MCF 10A (cell line): ENCODE measurements around the gene FGF14. TPM values are rescaled to one million over a fixed set of nuclear protein-coding genes. Genes with fewer than 3 reads are reported as not detected.

Experiments used
- BruUV-seq: library from RNA; stranded (reverse); fragments of 400-500 nt; replicated peaks from 2 replicates; lab custom pipeline; 2021; lab: Mats Ljungman, UMichigan
- CTCF ChIA-PET: fragments of 300-600 bp; sonication (Branson Sonifier 250); formaldehyde crosslinking; extraction: SDS; loops from one replicate; lab custom pipeline; 2021; ENCODE audit warnings: antibody characterized with exemption, inconsistent platforms; lab: Yijun Ruan, JAX
- POLR2A ChIA-PET: fragments of 300-600, 350-650 bp; sonication (Branson Sonifier 250); formaldehyde crosslinking; extraction: SDS; loops from one replicate; lab custom pipeline; 2020; ENCODE audit warnings: antibody characterized with exemption, inconsistent platforms; lab: Yijun Ruan, JAX
- DNase-seq: peaks from one replicate; pipeline ENCODE4 v3.0.0-alpha.2; 2018; ENCODE audit not compliant: unreplicated experiment
- H3K27ac Mint-ChIP-seq: one replicate; pipeline ENCODE4 v1.8.0; 2022; ENCODE audit warnings: mild to moderate bottlenecking, low read depth, mixed read lengths; ENCODE audit not compliant: unreplicated experiment
- H3K27me3 Mint-ChIP-seq: one replicate; pipeline ENCODE4 v1.8.0; 2022; ENCODE audit warnings: mixed read lengths; ENCODE audit not compliant: insufficient read depth, unreplicated experiment
- H3K36me3 Mint-ChIP-seq: one replicate; pipeline ENCODE4 v1.8.0; 2022; ENCODE audit warnings: mild to moderate bottlenecking, moderate library complexity, mixed read lengths; ENCODE audit not compliant: insufficient read depth, unreplicated experiment
- H3K4me1 Mint-ChIP-seq: one replicate; pipeline ENCODE4 v1.8.0; 2022; ENCODE audit warnings: mixed read lengths; ENCODE audit not compliant: insufficient read depth, unreplicated experiment
- H3K4me3 Mint-ChIP-seq: one replicate; pipeline ENCODE4 v1.8.0; 2022; ENCODE audit warnings: mild to moderate bottlenecking, moderate library complexity, mixed read lengths; ENCODE audit not compliant: unreplicated experiment
- H3K9me3 Mint-ChIP-seq: one replicate; pipeline ENCODE4 v1.8.0; 2022; ENCODE audit warnings: mixed read lengths; ENCODE audit not compliant: unreplicated experiment
- CTCF ChIP-seq: fragments of 200-600 bp; IDR thresholded peaks from one replicate; pipeline ENCODE4 v1.8.0; 2022; ENCODE audit warnings: antibody characterized with exemption, mild to moderate bottlenecking; ENCODE audit not compliant: unreplicated experiment
- intact Hi-C: fragments of 100-400 bp; cut with micrococcal nuclease; formaldehyde crosslinking; loops from 2 replicates; pipeline ENCODE4 v1.14.1; 2022
- total RNA-seq: library from RNA; stranded (reverse); gene quantifications from 2 replicates; pipeline ENCODE4 v1.2.3, GENCODE V29; 2022

FGF14 gene
- total RNA-seq, 1 experiment from 2014 or later = not detected

- DNase-seq = peak; percentile 57
- Mint-ChIP-seq H3K36me3 (no peaks in the 10 kb centered on the region), H3K27ac (no peak overlapping the region), H3K4me1 (peaks cover 37% of the 10 kb centered on the region), H3K27me3 (no peaks in the 10 kb centered on the region), H3K4me3 (no peak overlapping the region), H3K9me3 (no peaks in the 10 kb centered on the region)
- no TSS peak for BruUV-seq
- ChIA-PET POLR2A (interaction anchor here (0.6 to 0.9 kb wide), 2 partner anchors 399 to 650 kb away, joined by 3 to 5 read pairs; partner anchors contain the start of gene TPP2), CTCF (interaction anchor here (0.6 to 3.4 kb wide), 8 partner anchors 22 to 359 kb away, joined by 3 to 24 read pairs (median 4); no protein-coding TSS in a partner anchor)
- peak; percentile 37 for TF ChIP-seq CTCF
- intact Hi-C loops = loop anchor here (1.0 kb wide), 4 partner anchors 255 to 359 kb away; no protein-coding TSS in a partner anchor
Observed at GRCh38 chr13:102197193-102197592, 204.7 kb downstream of the FGF14 start.

- peak overlapping the region; percentile 10 for H3K27ac Mint-ChIP-seq
- no peak for TF ChIP-seq CTCF
- H3K4me3 Mint-ChIP-seq = no peak overlapping the region
- CTCF ChIA-PET = interaction anchor here (0.6 to 1.2 kb wide), 6 partner anchors 9 to 362 kb away, joined by 3 to 7 read pairs (median 4); no protein-coding TSS in a partner anchor
- H3K27me3 Mint-ChIP-seq = no peaks in the 10 kb centered on the region
- intact Hi-C loops = no loop called here
- POLR2A ChIA-PET = no interaction called here
- H3K36me3 Mint-ChIP-seq = no peaks in the 10 kb centered on the region
- H3K9me3 Mint-ChIP-seq = no peaks in the 10 kb centered on the region
- peaks cover 45% of the 10 kb centered on the region for H3K4me1 Mint-ChIP-seq
- BruUV-seq = no TSS peak
- no peak for DNase-seq
Observed at GRCh38 chr13:102195566-102196462, 206.0 kb downstream of the FGF14 start.

- no peak for DNase-seq
- Mint-ChIP-seq H3K4me1 (peaks cover 27% of the 10 kb centered on the region), H3K27me3 (no peaks in the 10 kb centered on the region), H3K4me3 (no peak overlapping the region), H3K27ac (no peak overlapping the region), H3K36me3 (no peaks in the 10 kb centered on the region), H3K9me3 (no peaks in the 10 kb centered on the region)
- no peak for TF ChIP-seq CTCF
- POLR2A ChIA-PET = no interaction called here
- intact Hi-C loops = no loop called here
- BruUV-seq = no TSS peak
- CTCF ChIA-PET = interaction anchor here (0.6 to 2.7 kb wide), 4 partner anchors 263 to 784 kb away, joined by 3 to 15 read pairs (median 6); no protein-coding TSS in a partner anchor
Observed at GRCh38 chr13:102192858-102193257, 209.0 kb downstream of the FGF14 start.

GRCh38 chr13:102191951-102192502 is 209.8 kb downstream of the FGF14 start:
- Mint-ChIP-seq H3K4me3 (no peak overlapping the region), H3K27me3 (no peaks in the 10 kb centered on the region), H3K36me3 (no peaks in the 10 kb centered on the region), H3K4me1 (peaks cover 25% of the 10 kb centered on the region), H3K27ac (no peak overlapping the region), H3K9me3 (no peaks in the 10 kb centered on the region)
- DNase-seq = peak; percentile 3
- BruUV-seq = no TSS peak
- CTCF ChIA-PET = interaction anchor here (0.6 to 2.7 kb wide), 5 partner anchors 10 to 784 kb away, joined by 3 to 15 read pairs (median 6); no protein-coding TSS in a partner anchor
- POLR2A ChIA-PET = no interaction called here
- intact Hi-C loops = loop anchor here (2.0 kb wide), 1 partner anchor 43 kb away; no protein-coding TSS in a partner anchor
- no peak for TF ChIP-seq CTCF
